SK-N-MC (cell line): Measurements from ENCODE around the gene NPAS2.

Experiments
- DNase-seq: peaks from one replicate; pipeline ENCODE4 v3.0.0-alpha.2; 2011; ENCODE audit warnings: low read depth, low spot score
- H3K27ac ChIP-seq: fragments of 200-600 bp; sonication (generic); 2 replicates; pipeline ENCODE4 v1.5.1; 2016; ENCODE audit warnings: mixed run types
- H3K36me3 ChIP-seq: fragments of 200-600 bp; sonication (generic); 2 replicates; pipeline ENCODE4 v1.6.1; 2017; ENCODE audit warnings: antibody characterized with exemption, low read length, mixed read lengths; ENCODE audit not compliant: insufficient read depth
- H3K4me3 ChIP-seq: fragments of 200-600 bp; sonication (generic); 2 replicates; pipeline ENCODE4 v1.5.1; 2016
- H3K9ac ChIP-seq: fragments of 200-600 bp; sonication (generic); 2 replicates; pipeline ENCODE4 v1.8.0; 2017; ENCODE audit warnings: mixed run types, mixed read lengths; ENCODE audit not compliant: insufficient read length
- H3K9me3 ChIP-seq: fragments of 200-600 bp; sonication (generic); 2 replicates; pipeline ENCODE4 v1.6.1; 2017; ENCODE audit warnings: low read depth, mild to moderate bottlenecking, antibody characterized with exemption, low read length, moderate library complexity, mixed read lengths
- EZH2 ChIP-seq: fragments of 200-600 bp; sonication (generic); IDR thresholded peaks from one replicate; pipeline ENCODE4 v1.6.1; 2017; ENCODE audit warnings: antibody characterized with exemption
- FOXP2 ChIP-seq: optimal IDR thresholded peaks from 2 replicates; pipeline ENCODE3; 2011; ENCODE audit warnings: mild to moderate bottlenecking, moderate library complexity; ENCODE audit not compliant: insufficient read depth; ENCODE audit errors: extremely low read length, control extremely low read depth
- POLR2AphosphoS5 ChIP-seq: IDR thresholded peaks from 2 replicates; pipeline ENCODE4 v1.6.1; 2012; ENCODE audit warnings: mild to moderate bottlenecking, low read depth, low read length, borderline replicate concordance

Gene NPAS2

DNA sequence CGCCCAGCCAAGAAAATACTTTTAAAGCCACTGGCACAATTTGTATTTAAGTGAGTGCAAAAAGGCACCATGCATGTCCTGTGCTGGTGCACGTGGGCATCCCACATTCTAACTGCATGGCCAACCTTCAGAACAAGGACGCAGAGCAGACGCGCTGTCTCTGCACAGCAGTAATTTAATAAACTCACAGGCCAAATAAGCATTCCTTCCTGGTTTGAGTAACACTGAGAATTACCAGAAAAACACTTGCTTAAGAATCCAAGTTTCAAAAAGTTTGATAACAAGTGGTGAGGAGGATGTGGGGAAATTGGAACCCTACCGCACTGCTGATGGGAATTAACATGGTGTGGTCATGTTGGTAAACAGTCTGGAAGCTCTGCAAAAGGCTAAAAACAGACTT, 220.8 kb downstream of the NPAS2 start:
- no peak for DNase-seq
- peaks cover 11% of the 10 kb centered on the region; the same call in 1 of the 2 replicates for H3K36me3 ChIP-seq
- TF ChIP-seq EZH2 (no peak), POLR2AphosphoS5 (no peak), FOXP2 (no peak)
- H3K4me3 ChIP-seq, result no peak overlapping the region
- no peak overlapping the region for H3K27ac ChIP-seq
- no peaks in the 10 kb centered on the region for H3K9me3 ChIP-seq
- no peak overlapping the region for H3K9ac ChIP-seq

DNA sequence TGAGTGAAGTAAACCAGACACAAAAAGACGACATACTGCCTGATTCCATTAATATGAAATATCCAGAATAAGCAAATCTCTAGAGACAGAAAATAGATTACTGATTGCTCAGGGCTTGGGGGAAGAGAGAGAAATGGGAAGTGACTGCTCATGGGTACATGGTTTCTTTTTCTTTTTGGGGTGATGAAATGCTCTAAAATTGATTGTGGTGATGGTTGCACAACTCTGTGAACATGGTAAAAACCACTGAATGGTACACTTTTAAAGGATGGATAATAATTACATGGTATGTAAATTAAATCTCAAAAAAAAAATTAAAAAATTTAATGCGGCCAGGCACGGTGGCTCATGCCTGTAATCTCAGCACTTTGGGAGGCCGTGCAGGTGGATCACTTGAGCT, 221.5 kb downstream of the NPAS2 start:
- Histone ChIP-seq H3K36me3 (peaks cover 11% of the 10 kb centered on the region; the same call in 1 of the 2 replicates), H3K9ac (no peak overlapping the region), H3K27ac (no peak overlapping the region), H3K4me3 (no peak overlapping the region), H3K9me3 (no peaks in the 10 kb centered on the region)
- TF ChIP-seq POLR2AphosphoS5, result no peak
- TF ChIP-seq EZH2, result no peak
- TF ChIP-seq FOXP2, result no peak
- DNase-seq, result no peak

DNA sequence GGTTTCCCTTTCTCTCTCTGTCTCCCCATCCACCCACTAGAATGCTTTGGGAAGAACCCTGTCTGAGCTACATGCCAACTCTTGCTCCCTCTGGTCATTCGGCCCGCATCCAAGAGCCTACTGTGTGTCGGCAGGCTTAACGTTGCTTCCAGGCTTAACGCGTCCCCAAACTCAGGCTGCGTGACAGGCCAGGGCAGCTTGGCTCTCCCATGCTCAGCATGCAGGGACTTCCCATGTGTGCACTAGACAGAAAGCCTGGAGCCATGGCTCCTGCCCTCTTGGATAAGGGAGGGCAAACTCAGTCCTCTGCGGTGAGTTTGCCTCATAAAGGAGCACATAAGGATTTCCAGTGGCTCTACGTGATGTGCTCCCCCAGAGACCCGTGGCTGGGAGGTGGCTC, 225.4 kb downstream of the NPAS2 start:
- no peak for DNase-seq
- no peak overlapping the region for H3K4me3 ChIP-seq
- H3K36me3 ChIP-seq, result peaks cover 11% of the 10 kb centered on the region
- TF ChIP-seq POLR2AphosphoS5 (no peak), EZH2 (no peak), FOXP2 (no peak)
- H3K9ac ChIP-seq, result no peak overlapping the region
- no peaks in the 10 kb centered on the region for H3K9me3 ChIP-seq
- H3K27ac ChIP-seq, result no peak overlapping the region
